Endothelial cell of umbilical vein (primary cell): ENCODE results near the gene SPSB2.

Experiments
- CTCF ChIP-seq, 2 donors: IDR thresholded peaks; 1 replicate in 1 of 2; 2 replicates in 1 of 2; pipeline ENCODE4 v1.5.1; 2011; ENCODE audit warnings: low read length in 2 of 2, mild to moderate bottlenecking in 2 of 2, moderate library complexity in 2 of 2, control low read depth in 1 of 2, inconsistent platforms in 1 of 2, low read depth in 1 of 2; ENCODE audit not compliant: insufficient read depth in 1 of 2; ENCODE audit errors: extremely low read depth in 1 of 2
- POLR2A ChIP-seq: IDR thresholded peaks from 2 replicates; pipeline ENCODE4 v1.6.1; 2012; ENCODE audit warnings: low read depth, mild to moderate bottlenecking, control low read depth, low read length

GRCh38 chr12:6855322-6855721 lies 17.8 kb downstream of the SPSB2 start:
- no peak for TF ChIP-seq CTCF (IDR thresholded peaks at IDR 0.05; ENCODE audit: extremely low read depth in 1 of 2, insufficient read depth in 1 of 2, low read depth in 1 of 2, low read length in 2 of 2)
- TF ChIP-seq POLR2A = no peak
